K562 (cell line): Measurements from ENCODE around the gene EIF1B. TPM values are rescaled to one million over a fixed set of nuclear protein-coding genes. Genes with fewer than 3 reads are reported as not detected.

ENCODE experiments used
- ARID2 ChIP-seq: fragments of 450-650 bp; IDR thresholded peaks from 2 replicates; pipeline ENCODE4 v1.6.1; 2017; ENCODE audit warnings: antibody characterized with exemption, mild to moderate bottlenecking
- CBX5 ChIP-seq: IDR thresholded peaks from 2 replicates; pipeline ENCODE4 v1.6.1; 2014; ENCODE audit warnings: low read depth, borderline replicate concordance
- CCNT2 ChIP-seq: IDR thresholded peaks from 2 replicates; pipeline ENCODE4 v1.6.1; 2011; ENCODE audit warnings: borderline replicate concordance, low read depth, mild to moderate bottlenecking, moderate library complexity, mixed read lengths, low read length; ENCODE audit not compliant: insufficient read length; ENCODE audit errors: extremely low read depth
- DACH1 ChIP-seq: fragments of 450-650 bp; IDR thresholded peaks from 2 replicates; pipeline ENCODE4 v1.6.1; 2018; ENCODE audit not compliant: partially characterized antibody
- FOSL1 ChIP-seq: fragments of 200-800 bp; sonication (Bioruptor generic); conservative IDR thresholded peaks from 2 replicates; pipeline ENCODE4 v1.6.1; 2016; ENCODE audit warnings: missing genetic modification characterization, missing compliant biosample characterization
- HDAC3 ChIP-seq: fragments of 450-650 bp; IDR thresholded peaks from 2 replicates; pipeline ENCODE4 v1.6.1; 2018; ENCODE audit warnings: borderline replicate concordance, mild to moderate bottlenecking, moderate library complexity; ENCODE audit not compliant: partially characterized antibody
- HSF4 ChIP-seq: fragments of 250-450 bp; sonication (Bioruptor Pico); IDR thresholded peaks from 2 replicates; pipeline ENCODE4 v2.1.2; 2022; ENCODE audit warnings: mild to moderate bottlenecking, moderate library complexity, borderline replicate concordance
- KHSRP ChIP-seq: fragments of 450-650 bp; IDR thresholded peaks from 2 replicates; pipeline ENCODE4 v1.6.1; 2017
- MBD2 ChIP-seq: sonication (generic); IDR thresholded peaks from 2 replicates; pipeline ENCODE4 v1.6.1; 2016; ENCODE audit warnings: low read depth, borderline replicate concordance
- NRF1 ChIP-seq, 2 experiments: fragments of 450-650 bp; IDR thresholded peaks in 1 of 2; conservative IDR thresholded peaks in 1 of 2; 2 replicates each; pipeline ENCODE4 v1.6.1; 2014; ENCODE audit warnings: mild to moderate bottlenecking in 2 of 2
- PATZ1 ChIP-seq: fragments of 250-450 bp; sonication (Bioruptor Pico); IDR thresholded peaks from 2 replicates; pipeline ENCODE4 v1.5.0; 2020; ENCODE audit warnings: mild to moderate bottlenecking, borderline replicate concordance
- RBM22 ChIP-seq: fragments of 200-400 bp; formaldehyde crosslinking; IDR thresholded peaks from 2 replicates; pipeline ENCODE4 v1.6.1; 2018; ENCODE audit warnings: low read length, low read depth; ENCODE audit not compliant: poor library complexity, severe bottlenecking
- SRSF3 ChIP-seq: fragments of 200-400 bp; formaldehyde crosslinking; IDR thresholded peaks from 2 replicates; pipeline ENCODE4 v1.6.1; 2016; ENCODE audit warnings: mild to moderate bottlenecking, low read length, moderate library complexity; ENCODE audit not compliant: insufficient read depth
- TAF15 ChIP-seq: fragments of 200-400 bp; formaldehyde crosslinking; IDR thresholded peaks from 2 replicates; pipeline ENCODE4 v1.6.1; 2017; ENCODE audit warnings: mild to moderate bottlenecking, low read depth, low read length, moderate library complexity
- YY1 ChIP-seq, 3 experiments: IDR thresholded peaks; 2 replicates each; pipeline ENCODE4 v1.6.1; 2011; ENCODE audit warnings: low read length in 2 of 3, mild to moderate bottlenecking in 2 of 3, moderate library complexity in 2 of 3, borderline replicate concordance in 1 of 3, control low read depth in 1 of 3, low read depth in 1 of 3; ENCODE audit not compliant: insufficient read depth in 3 of 3, insufficient replicate concordance in 2 of 3, control insufficient read depth in 1 of 3, insufficient read length in 1 of 3; ENCODE audit errors: extremely low read depth in 1 of 3
- ZBTB12 ChIP-seq: fragments of 250-450 bp; sonication (Bioruptor Pico); IDR thresholded peaks from 2 replicates; pipeline ENCODE4 v1.4.0; 2020
- ZBTB7A ChIP-seq: IDR thresholded peaks from 2 replicates; pipeline ENCODE4 v1.6.1; 2011; ENCODE audit warnings: low read depth, mild to moderate bottlenecking, low read length, moderate library complexity, borderline replicate concordance; ENCODE audit not compliant: control insufficient read depth
- ZNF184 ChIP-seq: sonication (generic); formaldehyde crosslinking; IDR thresholded peaks from 2 replicates; pipeline ENCODE4 v1.5.0; 2020; ENCODE audit warnings: missing genetic modification reagents
- ZNF224 ChIP-seq: sonication (generic); formaldehyde crosslinking; IDR thresholded peaks from 2 replicates; pipeline ENCODE4 v1.8.0; 2022; ENCODE audit warnings: mild to moderate bottlenecking, missing genetic modification reagents
- ZNF584 ChIP-seq: fragments of 200-800 bp; sonication (Bioruptor generic); IDR thresholded peaks from 2 replicates; pipeline ENCODE4 v1.6.1; 2016; ENCODE audit warnings: low read depth, mild to moderate bottlenecking, missing genetic modification characterization, missing compliant biosample characterization
- polyA plus RNA-seq, 8 experiments: library from polyadenylated mRNA; depleted of rRNA in 4 of 8; stranded (reverse) in 5 of 8; unstranded in 3 of 8; fragments of >200 nt; fragmentation: Nextera tagmentation in 2 of 8; fragmentation: Illumina TruSeq in 1 of 8; extraction: Ambion mirVana in 2 of 8; extraction: Trizol in 1 of 8; gene quantifications; 2 replicates each; pipeline versions ENCODE4 v1.2.1 to v1.2.3, GENCODE V29; 2011 to 2014; ENCODE audit warnings: inconsistent platforms in 1 of 8, missing spikeins in 1 of 8
- total RNA-seq, 7 experiments: library from RNA; depleted of rRNA in 6 of 7; stranded (reverse); fragments of >200 nt in 6 of 7; fragmentation: Illumina TruSeq in 2 of 7; extraction: Trizol in 2 of 7; gene quantifications; 2 replicates each; pipeline versions ENCODE4 v1.2.1 to v1.2.3, GENCODE V29; 2011 to 2021; ENCODE audit warnings: low replicate concordance in 1 of 7
- TF ChIP-seq, protein P1 (sequence below): IDR thresholded peaks from 3 replicates; pipeline ENCODE4 v1.6.1; 2011; ENCODE audit warnings: borderline replicate concordance, mild to moderate bottlenecking; ENCODE audit not compliant: insufficient read length, insufficient read depth
- TF ChIP-seq, protein P2 (sequence below): fragments of 450-650 bp; formaldehyde crosslinking; IDR thresholded peaks from 2 replicates; pipeline ENCODE4 v1.4.0; 2022; ENCODE audit warnings: missing genetic modification characterization

EIF1B gene
- total and polyA plus RNA-seq, 9 of the 15 experiments (the other 6 are each of a cell fraction or from before 2014, with no cell fraction given) = 18.1 to 184 (median 78.9) TPM

GRCh38 chr3:40336511-40337135 lies 27.1 kb downstream of the EIF1B start (continued):
- TF ChIP-seq PATZ1 (CRISPR knock-in tag) (no peak), RBM22 (no peak), ZNF224 (CRISPR knock-in tag) (no peak), NRF1 (conservative IDR thresholded peaks at IDR 0.05 in 1 of 2, IDR thresholded peaks at IDR 0.05 in 1 of 2) (no peak), DACH1 (peak; percentile 37), TAF15 (no peak), ZNF184 (no peak), YY1 (IDR thresholded peaks at IDR 0.05; ENCODE audit: borderline replicate concordance in 1 of 3, control insufficient read depth in 1 of 3, extremely low read depth in 1 of 3, insufficient read depth in 3 of 3, insufficient read length in 1 of 3, insufficient replicate concordance in 2 of 3, low read depth in 1 of 3, low read length in 2 of 3) (no peak), ZNF584 (0 out of 2 replicates have a peak, but pooled peaks have one; percentile 21), KHSRP (no peak), HDAC3 (peak; percentile 37), FOSL1 (tag) (peak; percentile 45; the same call in 1 of the 2 replicates), CCNT2 (no peak), ZBTB7A (no peak), CBX5 (no peak), ARID2 (no peak), HSF4 (CRISPR knock-in tag) (no peak; the same call in 1 of the 2 replicates), ZBTB12 (CRISPR knock-in tag) (no peak), MBD2 (no peak), SRSF3 (no peak)
- TF ChIP-seq, protein P1, sequence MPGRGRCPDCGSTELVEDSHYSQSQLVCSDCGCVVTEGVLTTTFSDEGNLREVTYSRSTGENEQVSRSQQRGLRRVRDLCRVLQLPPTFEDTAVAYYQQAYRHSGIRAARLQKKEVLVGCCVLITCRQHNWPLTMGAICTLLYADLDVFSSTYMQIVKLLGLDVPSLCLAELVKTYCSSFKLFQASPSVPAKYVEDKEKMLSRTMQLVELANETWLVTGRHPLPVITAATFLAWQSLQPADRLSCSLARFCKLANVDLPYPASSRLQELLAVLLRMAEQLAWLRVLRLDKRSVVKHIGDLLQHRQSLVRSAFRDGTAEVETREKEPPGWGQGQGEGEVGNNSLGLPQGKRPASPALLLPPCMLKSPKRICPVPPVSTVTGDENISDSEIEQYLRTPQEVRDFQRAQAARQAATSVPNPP = no peak
- TF ChIP-seq, protein P2, sequence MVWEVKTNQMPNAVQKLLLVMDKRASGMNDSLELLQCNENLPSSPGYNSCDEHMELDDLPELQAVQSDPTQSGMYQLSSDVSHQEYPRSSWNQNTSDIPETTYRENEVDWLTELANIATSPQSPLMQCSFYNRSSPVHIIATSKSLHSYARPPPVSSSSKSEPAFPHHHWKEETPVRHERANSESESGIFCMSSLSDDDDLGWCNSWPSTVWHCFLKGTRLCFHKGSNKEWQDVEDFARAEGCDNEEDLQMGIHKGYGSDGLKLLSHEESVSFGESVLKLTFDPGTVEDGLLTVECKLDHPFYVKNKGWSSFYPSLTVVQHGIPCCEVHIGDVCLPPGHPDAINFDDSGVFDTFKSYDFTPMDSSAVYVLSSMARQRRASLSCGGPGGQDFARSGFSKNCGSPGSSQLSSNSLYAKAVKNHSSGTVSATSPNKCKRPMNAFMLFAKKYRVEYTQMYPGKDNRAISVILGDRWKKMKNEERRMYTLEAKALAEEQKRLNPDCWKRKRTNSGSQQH (CRISPR knock-in tag) = no peak
